ENCODE results near the gene DNM2. TPM values are rescaled to one million over a fixed set of nuclear protein-coding genes. Genes with fewer than 3 reads are reported as not detected.
"Not testable (repeated sequence)": the region's sequence is repeated elsewhere in the genome, so short reads cannot be mapped to it uniquely, and the experiment has no call there.

The DNM2 gene
- total RNA-seq, 1 donor: 174 TPM

GRCh38 chr19:10720607-10721125 lies 2.8 kb downstream of the DNM2 start:
- DNase-seq (ENCODE audit: low read depth in 2 of 3, low spot score in 2 of 3): no peak

- no peak for DNase-seq (ENCODE audit: low read depth in 2 of 3, low spot score in 2 of 3)
These were observed 5.7 kb downstream of the DNM2 start for GRCh38 chr19:10723591-10723990.

- DNase-seq (ENCODE audit: low read depth in 2 of 3, low spot score in 2 of 3): no peak
These were observed 6.7 kb downstream of the DNM2 start for GRCh38 chr19:10724573-10725071.

- no peak for DNase-seq (ENCODE audit: low read depth in 2 of 3, low spot score in 2 of 3)
These were observed 7.5 kb downstream of the DNM2 start for GRCh38 chr19:10725415-10725814.

- DNase-seq (ENCODE audit: low read depth in 2 of 3, low spot score in 2 of 3): no peak
These were observed 8.4 kb downstream of the DNM2 start for GRCh38 chr19:10726268-10726667.

- DNase-seq (ENCODE audit: low read depth in 2 of 3, low spot score in 2 of 3): no peak
These were observed 9.9 kb downstream of the DNM2 start for GRCh38 chr19:10727685-10728201.

- DNase-seq (ENCODE audit: low read depth in 2 of 3, low spot score in 2 of 3): no peak
These were observed 11.5 kb downstream of the DNM2 start for GRCh38 chr19:10729411-10729810.

GRCh38 chr19:10730932-10731331 lies 13.1 kb downstream of the DNM2 start:
- no peak for DNase-seq (ENCODE audit: low read depth in 2 of 3, low spot score in 2 of 3)

- DNase-seq (ENCODE audit: low read depth in 2 of 3, low spot score in 2 of 3): no peak
These were observed 17.9 kb downstream of the DNM2 start for GRCh38 chr19:10735741-10736140.

GRCh38 chr19:10736189-10736588 lies 18.3 kb downstream of the DNM2 start:
- no peak for DNase-seq (ENCODE audit: low read depth in 2 of 3, low spot score in 2 of 3)

GRCh38 chr19:10736916-10737551 lies 19.2 kb downstream of the DNM2 start:
- DNase-seq (ENCODE audit: low read depth in 2 of 3, low spot score in 2 of 3): no peak

- no peak for DNase-seq (ENCODE audit: low read depth in 2 of 3, low spot score in 2 of 3)
These were observed 19.8 kb downstream of the DNM2 start for GRCh38 chr19:10737722-10738121.

GRCh38 chr19:10740798-10741197 lies 22.9 kb downstream of the DNM2 start:
- no peak for DNase-seq (ENCODE audit: low read depth in 2 of 3, low spot score in 2 of 3)

GRCh38 chr19:10742476-10742875 lies 24.6 kb downstream of the DNM2 start:
- DNase-seq (ENCODE audit: low read depth in 2 of 3, low spot score in 2 of 3): no peak

- DNase-seq (ENCODE audit: low read depth in 2 of 3, low spot score in 2 of 3): no peak
These were observed 26.4 kb downstream of the DNM2 start for GRCh38 chr19:10744253-10744798.

- no peak for DNase-seq (ENCODE audit: low read depth in 2 of 3, low spot score in 2 of 3)
These were observed 27.0 kb downstream of the DNM2 start for GRCh38 chr19:10744801-10745293.

- DNase-seq (ENCODE audit: low read depth in 2 of 3, low spot score in 2 of 3): not testable (repeated sequence)
These were observed 28.6 kb downstream of the DNM2 start for GRCh38 chr19:10746437-10746836.

GRCh38 chr19:10747271-10747670 lies 29.4 kb downstream of the DNM2 start:
- DNase-seq (ENCODE audit: low read depth in 2 of 3, low spot score in 2 of 3): no peak

GRCh38 chr19:10747674-10748073 lies 29.8 kb downstream of the DNM2 start:
- DNase-seq (ENCODE audit: low read depth in 2 of 3, low spot score in 2 of 3): no peak

- DNase-seq (ENCODE audit: low read depth in 2 of 3, low spot score in 2 of 3): no peak
These were observed 30.5 kb downstream of the DNM2 start for GRCh38 chr19:10748195-10748926.

GRCh38 chr19:10748927-10749434 lies 31.1 kb downstream of the DNM2 start:
- no peak for DNase-seq (ENCODE audit: low read depth in 2 of 3, low spot score in 2 of 3)
